ENCODE results near the gene SRSF4.

GRCh38 chr1:29121936-29122681 lies 59.6 kb downstream of the SRSF4 start:
- TF ChIP-seq GATA3 (IDR thresholded peaks at IDR 0.05; ENCODE audit: low read depth, low read length) (no peak), GATA2 (IDR thresholded peaks at IDR 0.05; ENCODE audit: low read depth, low read length) (no peak)
